Kasumi-1 (cell line): ENCODE measurements around the gene USP53.
"Not testable (repeated sequence)": the region's sequence is repeated elsewhere in the genome, so short reads cannot be mapped to it uniquely, and the experiment has no call there.

ENCODE experiments used
- DNase-seq, 2 experiments: peaks; one replicate each; lab custom pipeline; 2025; lab: John Stamatoyannopoulos, UW

USP53 gene

GRCh38 chr4:119212234-119212963 lies at the start of gene USP53:
Gene USP53 (plus strand): TSS chr4:119212713. CDS start chr4:119239760, 27,047 bp downstream.
- peak; percentile 89 to 95 for DNase-seq

- no peak for DNase-seq
These were observed 46.7 kb upstream of the USP53 start for GRCh38 chr4:119165767-119166166.

- peak in 1 of 2 experiments; percentile 14 for DNase-seq
These were observed 42.3 kb upstream of the USP53 start for GRCh38 chr4:119170195-119170594.

- no peak for DNase-seq
These were observed 40.3 kb upstream of the USP53 start for GRCh38 chr4:119172223-119172622.

- DNase-seq = not testable (repeated sequence)
These were observed 38.7 kb upstream of the USP53 start for GRCh38 chr4:119173729-119174361.

- DNase-seq = no peak
These were observed 33.5 kb upstream of the USP53 start for GRCh38 chr4:119179011-119179410.

- no peak for DNase-seq
These were observed 28.4 kb upstream of the USP53 start for GRCh38 chr4:119184128-119184527.

- DNase-seq = no peak
These were observed 22.9 kb upstream of the USP53 start for GRCh38 chr4:119189638-119190037.

GRCh38 chr4:119190354-119190753 lies 22.2 kb upstream of the USP53 start:
- no peak for DNase-seq

GRCh38 chr4:119191505-119191904 lies 21.0 kb upstream of the USP53 start:
- no peak for DNase-seq

GRCh38 chr4:119197772-119198212 lies 14.7 kb upstream of the USP53 start:
- no peak for DNase-seq

GRCh38 chr4:119204916-119205315 lies 7.6 kb upstream of the USP53 start:
- peak in 1 of 2 experiments; percentile 10 for DNase-seq

GRCh38 chr4:119205690-119206089 lies 6.8 kb upstream of the USP53 start:
- DNase-seq = no peak

GRCh38 chr4:119206178-119206577 lies 6.3 kb upstream of the USP53 start:
- DNase-seq = no peak

GRCh38 chr4:119207051-119207450 lies 5.5 kb upstream of the USP53 start:
- no peak for DNase-seq

GRCh38 chr4:119209077-119209476 lies 3.4 kb upstream of the USP53 start:
- no peak for DNase-seq

GRCh38 chr4:119209586-119209985 lies 2.9 kb upstream of the USP53 start:
- no peak for DNase-seq

- DNase-seq = peak; percentile 8
These were observed 1.7 kb upstream of the USP53 start for GRCh38 chr4:119210775-119211174.

- DNase-seq = peak in 1 of 2 experiments; percentile 55
These were observed 663 bp upstream of the USP53 start for GRCh38 chr4:119211867-119212233.

GRCh38 chr4:119212964-119213606 lies 572 bp downstream of the USP53 start:
- peak; percentile 75 to 76 for DNase-seq

- DNase-seq = no peak
These were observed 5.6 kb downstream of the USP53 start for GRCh38 chr4:119218093-119218492.

- no peak for DNase-seq
These were observed 8.9 kb downstream of the USP53 start for GRCh38 chr4:119221412-119221811.

- no peak for DNase-seq
These were observed 15.2 kb downstream of the USP53 start for GRCh38 chr4:119227690-119228089.
